ENCODE results near the gene NCK1. TPM values are rescaled to one million over a fixed set of nuclear protein-coding genes. Genes with fewer than 3 reads are reported as not detected.
"Not testable (repeated sequence)": the region's sequence is repeated elsewhere in the genome, so short reads cannot be mapped to it uniquely, and the experiment has no call there.

The NCK1 gene
- total RNA-seq, 4 donors from 2014 or later, result 53.1 to 74.0 (median 61.6) TPM

DNA sequence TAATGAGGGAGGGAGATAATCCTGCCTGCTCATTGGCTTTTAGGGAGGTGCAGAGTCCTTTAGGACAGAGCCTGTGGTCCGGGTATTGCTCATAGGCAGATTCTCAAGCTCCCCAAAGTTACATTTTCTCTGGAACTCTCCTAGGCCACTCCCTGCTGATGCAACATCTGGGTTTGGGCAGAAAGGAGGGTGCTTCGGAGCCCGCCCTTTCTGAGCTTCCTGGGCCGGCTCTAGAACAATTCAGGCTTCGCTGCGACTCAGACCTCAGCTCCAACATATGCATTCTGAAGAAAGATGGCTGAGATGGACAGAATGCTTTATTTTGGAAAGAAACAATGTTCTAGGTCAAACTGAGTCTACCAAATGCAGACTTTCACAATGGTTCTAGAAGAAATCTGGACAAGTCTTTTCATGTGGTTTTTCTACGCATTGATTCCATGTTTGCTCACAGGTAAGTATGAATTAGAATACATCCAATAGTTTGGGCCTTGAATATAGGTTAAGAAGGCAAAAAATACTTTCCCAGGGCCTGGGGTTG, 95.8 kb downstream of the NCK1 start, which contains the start of gene IL20RB:
TSS of gene IL20RB (plus strand) at position 233 of the 538 bp plus-strand sequence. CDS start at position 364, 131 bp downstream.
- peak within 1 kb of the TSS; percentile 0 for H3K4me3 ChIP-seq (ENCODE audit: low read depth, poor library complexity, severe bottlenecking)
- no peak for TF ChIP-seq POLR2A (IDR thresholded peaks at IDR 0.05)
- TF ChIP-seq, protein P1, sequence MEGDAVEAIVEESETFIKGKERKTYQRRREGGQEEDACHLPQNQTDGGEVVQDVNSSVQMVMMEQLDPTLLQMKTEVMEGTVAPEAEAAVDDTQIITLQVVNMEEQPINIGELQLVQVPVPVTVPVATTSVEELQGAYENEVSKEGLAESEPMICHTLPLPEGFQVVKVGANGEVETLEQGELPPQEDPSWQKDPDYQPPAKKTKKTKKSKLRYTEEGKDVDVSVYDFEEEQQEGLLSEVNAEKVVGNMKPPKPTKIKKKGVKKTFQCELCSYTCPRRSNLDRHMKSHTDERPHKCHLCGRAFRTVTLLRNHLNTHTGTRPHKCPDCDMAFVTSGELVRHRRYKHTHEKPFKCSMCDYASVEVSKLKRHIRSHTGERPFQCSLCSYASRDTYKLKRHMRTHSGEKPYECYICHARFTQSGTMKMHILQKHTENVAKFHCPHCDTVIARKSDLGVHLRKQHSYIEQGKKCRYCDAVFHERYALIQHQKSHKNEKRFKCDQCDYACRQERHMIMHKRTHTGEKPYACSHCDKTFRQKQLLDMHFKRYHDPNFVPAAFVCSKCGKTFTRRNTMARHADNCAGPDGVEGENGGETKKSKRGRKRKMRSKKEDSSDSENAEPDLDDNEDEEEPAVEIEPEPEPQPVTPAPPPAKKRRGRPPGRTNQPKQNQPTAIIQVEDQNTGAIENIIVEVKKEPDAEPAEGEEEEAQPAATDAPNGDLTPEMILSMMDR (IDR thresholded peaks at IDR 0.05), result no peak
- intact Hi-C loops (cut with DNase I; ENCODE audit: low total_unique reads), result no loop called here
- DNase-seq (ENCODE audit: low spot score in 2 of 2), result peak; percentile 69 to 92
- 35 to 49% methylated on average over 7 of the region's 7 CpGs for WGBS, 2 donors

DNA sequence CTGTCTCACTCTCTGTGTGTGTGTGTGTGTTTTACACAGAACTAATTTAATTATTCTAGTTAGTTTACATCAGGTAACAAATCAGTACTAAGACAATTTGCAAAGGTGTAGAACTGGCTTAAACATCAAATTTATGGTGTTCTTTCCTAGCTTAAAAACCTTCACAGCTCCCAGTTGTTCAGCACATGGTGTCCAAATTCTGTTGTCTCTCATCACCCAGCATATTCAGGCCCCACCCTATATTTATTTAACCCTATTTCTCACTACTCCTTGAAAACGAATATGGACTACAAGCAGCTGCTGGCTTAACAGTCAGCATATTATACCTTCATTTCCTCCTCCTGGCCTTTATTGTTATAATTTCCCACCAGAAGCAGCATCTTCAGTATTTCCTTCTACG, 96.9 kb downstream of the NCK1 start:
- DNase-seq (ENCODE audit: low spot score in 2 of 2), result no peak
- TF ChIP-seq POLR2A (IDR thresholded peaks at IDR 0.05), result no peak
- TF ChIP-seq, protein P1 (IDR thresholded peaks at IDR 0.05), result no peak
- 30 to 36% methylated on average over 2 of the region's 2 CpGs for WGBS, 2 donors
- H3K4me3 ChIP-seq (ENCODE audit: low read depth, poor library complexity, severe bottlenecking), result no peak overlapping the region
- intact Hi-C loops (cut with DNase I; ENCODE audit: low total_unique reads), result no loop called here

DNA sequence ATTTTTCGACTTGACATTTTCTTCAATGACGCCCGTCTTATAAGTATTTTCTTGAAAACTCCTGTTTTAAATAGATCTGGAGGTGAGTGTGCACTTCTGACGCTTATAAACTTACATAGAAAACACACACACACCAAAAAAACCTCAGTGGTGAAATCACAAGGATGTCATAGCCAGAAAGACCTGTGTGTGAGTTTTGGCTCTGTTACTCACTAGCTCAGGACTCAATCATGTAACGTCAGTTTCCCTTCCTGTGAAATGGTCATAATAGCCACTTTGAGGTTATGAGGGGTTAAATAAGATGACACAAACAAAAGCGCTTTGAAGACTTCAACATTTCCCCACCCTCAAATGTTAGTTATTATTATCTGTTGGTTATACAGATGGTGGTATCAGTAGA, 97.6 kb downstream of the NCK1 start:
- WGBS, 2 donors, result 56 to 59% methylated on average over 6 of the region's 6 CpGs
- no peak for TF ChIP-seq POLR2A (IDR thresholded peaks at IDR 0.05)
- TF ChIP-seq, protein P1 (IDR thresholded peaks at IDR 0.05), result no peak
- DNase-seq (ENCODE audit: low spot score in 2 of 2), result no peak
- intact Hi-C loops (cut with DNase I; ENCODE audit: low total_unique reads), result no loop called here
- H3K4me3 ChIP-seq (ENCODE audit: low read depth, poor library complexity, severe bottlenecking), result no peak overlapping the region

DNA sequence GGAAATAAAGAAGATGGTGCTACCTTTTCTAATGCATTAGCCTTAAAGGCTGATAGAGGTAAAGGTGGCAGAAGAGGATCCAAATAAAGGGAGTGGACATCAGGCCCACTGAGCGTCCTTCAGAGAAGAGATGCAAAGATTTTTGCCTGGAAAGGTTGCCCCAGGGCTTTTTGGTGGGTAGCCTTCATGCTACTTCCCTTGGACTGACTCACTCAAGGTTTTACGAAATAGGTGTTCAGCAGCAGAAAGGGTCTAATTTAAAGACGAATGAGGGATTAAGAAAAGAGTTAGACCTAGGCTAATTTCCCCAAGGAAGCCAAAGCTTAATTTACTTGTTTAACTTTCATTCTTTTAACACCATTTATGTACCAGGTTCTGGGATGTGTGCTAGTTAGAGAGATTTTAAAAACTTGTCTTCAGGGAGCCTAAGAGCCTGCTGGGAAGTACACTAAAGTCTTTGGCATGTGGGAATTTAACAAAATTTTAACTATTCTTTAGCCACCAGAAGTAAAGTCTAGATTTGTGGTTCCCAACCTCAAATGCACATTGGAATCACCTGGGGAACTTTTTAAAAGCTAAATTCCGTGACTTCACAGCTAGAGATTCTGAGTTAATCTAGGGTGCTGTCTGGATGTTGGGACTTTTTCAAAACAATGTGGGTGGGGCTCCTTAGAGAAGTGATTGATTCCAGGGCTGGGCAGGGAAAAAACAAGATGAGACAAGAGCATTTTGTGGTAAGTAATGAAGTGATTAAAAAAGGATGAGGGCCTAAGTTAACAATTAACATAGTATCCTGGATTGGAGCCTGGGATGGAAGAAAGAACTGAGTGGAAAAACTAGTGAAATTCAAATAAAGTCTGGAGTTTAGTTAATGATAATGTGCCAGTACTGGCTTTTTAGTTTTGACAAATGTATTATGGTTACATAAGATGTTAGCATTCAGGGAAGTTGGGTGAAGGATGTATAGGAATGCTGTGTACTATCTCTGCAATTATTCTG, 99.1 kb downstream of the NCK1 start:
- no peak for DNase-seq (ENCODE audit: low spot score in 2 of 2)
- intact Hi-C loops (cut with DNase I; ENCODE audit: low total_unique reads), result no loop called here
- TF ChIP-seq POLR2A (IDR thresholded peaks at IDR 0.05), result no peak
- TF ChIP-seq, protein P1 (IDR thresholded peaks at IDR 0.05), result no peak
- WGBS, 2 donors, result 30 to 47% methylated on average over 4 of the region's 4 CpGs
- H3K4me3 ChIP-seq (ENCODE audit: low read depth, poor library complexity, severe bottlenecking), result no peak overlapping the region

DNA sequence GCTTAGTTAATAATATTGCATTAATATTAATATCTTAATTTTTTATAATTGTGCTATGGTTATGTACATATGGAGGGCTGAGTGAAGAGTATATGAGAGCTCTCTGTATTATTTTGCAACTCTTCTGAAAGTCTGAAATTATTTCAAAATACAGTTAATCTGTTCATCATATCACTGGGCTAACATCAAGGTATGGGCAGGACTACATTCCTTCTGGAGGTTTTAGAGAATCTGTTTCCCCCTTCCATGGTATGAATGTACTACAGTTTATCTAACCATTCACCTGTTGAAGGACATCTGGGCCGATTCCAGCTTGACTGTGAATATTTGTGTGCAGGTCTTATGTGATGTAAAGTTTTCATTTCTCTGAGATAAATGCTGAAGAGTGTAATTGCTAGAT, 100.9 kb downstream of the NCK1 start:
- 78 to 83% methylated on average over 1 of the region's 1 CpG for WGBS, 2 donors
- no peak overlapping the region for H3K4me3 ChIP-seq (ENCODE audit: low read depth, poor library complexity, severe bottlenecking)
- DNase-seq (ENCODE audit: low spot score in 2 of 2), result no peak
- intact Hi-C loops (cut with DNase I; ENCODE audit: low total_unique reads), result no loop called here
- no peak for TF ChIP-seq POLR2A (IDR thresholded peaks at IDR 0.05)
- TF ChIP-seq, protein P1 (IDR thresholded peaks at IDR 0.05), result no peak

DNA sequence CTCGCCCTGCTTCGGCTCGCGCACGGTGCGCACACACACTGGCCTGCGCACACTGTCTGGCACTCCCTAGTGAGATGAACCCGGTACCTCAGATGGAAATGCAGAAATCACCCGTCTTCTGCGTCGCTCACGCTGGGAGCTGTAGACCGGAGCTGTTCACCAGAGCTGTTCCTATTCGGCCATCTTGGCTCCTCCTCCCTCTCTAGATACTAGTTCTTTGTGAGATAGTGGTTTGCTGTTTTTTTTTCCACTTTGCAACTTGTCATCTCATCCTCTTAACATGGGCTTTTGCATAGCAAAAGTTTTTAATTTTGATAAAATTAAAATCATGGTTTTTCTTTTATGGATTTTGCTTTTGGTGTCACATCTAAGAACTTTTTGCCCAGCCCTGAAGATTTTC, 107.5 kb downstream of the NCK1 start:
- intact Hi-C loops (cut with DNase I; ENCODE audit: low total_unique reads); H3K4me3 ChIP-seq (ENCODE audit: low read depth, poor library complexity, severe bottlenecking); DNase-seq (ENCODE audit: low spot score in 2 of 2): not testable (repeated sequence)
- WGBS, 2 donors, result 77 to 97% methylated on average over 6 to 7 of the region's 14 CpGs

All from lower leg skin (tissue), 4 donors.